NK-92 treated with Interleukin-12 subunit alpha and Interleukin-12 subunit beta, amount 100 ng/mL, for 24 hours (cell line): Measurements from ENCODE around the gene VSIR.

Experiments used
- DNase-seq: peaks from one replicate; lab custom pipeline; 2025; lab: John Stamatoyannopoulos, UW

Gene VSIR

GRCh38 chr10:71782221-71782916 lies 9.0 kb upstream of the VSIR start:
- no peak for DNase-seq

GRCh38 chr10:71780719-71781118 lies 7.4 kb upstream of the VSIR start:
- DNase-seq = no peak

- DNase-seq = no peak
These were observed 6.8 kb upstream of the VSIR start for GRCh38 chr10:71780156-71780555.

- DNase-seq = no peak
These were observed 6.3 kb upstream of the VSIR start for GRCh38 chr10:71779641-71780040.

- DNase-seq = no peak
These were observed 4.9 kb upstream of the VSIR start for GRCh38 chr10:71778071-71778825.

- no peak for DNase-seq
These were observed 4.1 kb upstream of the VSIR start for GRCh38 chr10:71777213-71777985.

- DNase-seq = no peak
These were observed 3.2 kb upstream of the VSIR start for GRCh38 chr10:71776481-71776925.

- no peak for DNase-seq
These were observed 1.8 kb upstream of the VSIR start for GRCh38 chr10:71774916-71775702.

- DNase-seq = no peak
These were observed 494 bp downstream of the VSIR start for GRCh38 chr10:71772832-71773220.

- no peak for DNase-seq
These were observed 1.3 kb downstream of the VSIR start for GRCh38 chr10:71771821-71772617.

- no peak for DNase-seq
These were observed 2.1 kb downstream of the VSIR start for GRCh38 chr10:71771204-71771603.

GRCh38 chr10:71770789-71771188 lies 2.5 kb downstream of the VSIR start:
- no peak for DNase-seq

- no peak for DNase-seq
These were observed 3.1 kb downstream of the VSIR start for GRCh38 chr10:71770255-71770654.

GRCh38 chr10:71769279-71769823 lies 4.0 kb downstream of the VSIR start:
- no peak for DNase-seq

- DNase-seq = no peak
These were observed 5.8 kb downstream of the VSIR start for GRCh38 chr10:71767420-71768035.

GRCh38 chr10:71766717-71767419 lies 6.5 kb downstream of the VSIR start:
- DNase-seq = no peak

- no peak for DNase-seq
These were observed 7.2 kb downstream of the VSIR start for GRCh38 chr10:71765906-71766716.

GRCh38 chr10:71765176-71765904 lies 8.0 kb downstream of the VSIR start:
- no peak for DNase-seq
